ENCODE measurements around the gene VSNL1. TPM values are rescaled to one million over a fixed set of nuclear protein-coding genes. Genes with fewer than 3 reads are reported as not detected.

Gene VSNL1
- total RNA-seq, 1 donor from 2014 or later = not detected

DNA sequence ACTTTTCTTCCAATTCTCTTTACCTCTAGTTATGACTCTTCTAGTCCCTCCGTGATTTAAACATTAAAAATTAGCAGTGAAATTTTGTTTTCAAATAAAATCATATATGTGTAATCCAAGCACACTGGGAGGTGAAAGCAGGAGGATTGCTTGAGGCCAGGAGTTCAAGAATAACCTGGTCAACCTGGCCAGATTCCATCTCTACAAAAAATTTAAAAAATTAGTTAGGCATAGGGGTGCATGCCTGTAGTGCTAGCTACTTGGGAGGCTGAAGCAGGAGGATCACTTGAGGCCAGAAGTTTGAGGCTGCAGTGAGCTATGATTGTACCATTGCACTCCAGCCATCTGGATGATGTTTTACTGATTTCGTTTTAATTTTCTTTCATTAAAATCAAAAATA, 7.0 kb upstream of the VSNL1 start:
- no peak for DNase-seq (ENCODE audit: low read depth)
- H3K4me3 ChIP-seq (ENCODE audit: low read depth, low read length) = no peak overlapping the region
- TF ChIP-seq, protein P1, sequence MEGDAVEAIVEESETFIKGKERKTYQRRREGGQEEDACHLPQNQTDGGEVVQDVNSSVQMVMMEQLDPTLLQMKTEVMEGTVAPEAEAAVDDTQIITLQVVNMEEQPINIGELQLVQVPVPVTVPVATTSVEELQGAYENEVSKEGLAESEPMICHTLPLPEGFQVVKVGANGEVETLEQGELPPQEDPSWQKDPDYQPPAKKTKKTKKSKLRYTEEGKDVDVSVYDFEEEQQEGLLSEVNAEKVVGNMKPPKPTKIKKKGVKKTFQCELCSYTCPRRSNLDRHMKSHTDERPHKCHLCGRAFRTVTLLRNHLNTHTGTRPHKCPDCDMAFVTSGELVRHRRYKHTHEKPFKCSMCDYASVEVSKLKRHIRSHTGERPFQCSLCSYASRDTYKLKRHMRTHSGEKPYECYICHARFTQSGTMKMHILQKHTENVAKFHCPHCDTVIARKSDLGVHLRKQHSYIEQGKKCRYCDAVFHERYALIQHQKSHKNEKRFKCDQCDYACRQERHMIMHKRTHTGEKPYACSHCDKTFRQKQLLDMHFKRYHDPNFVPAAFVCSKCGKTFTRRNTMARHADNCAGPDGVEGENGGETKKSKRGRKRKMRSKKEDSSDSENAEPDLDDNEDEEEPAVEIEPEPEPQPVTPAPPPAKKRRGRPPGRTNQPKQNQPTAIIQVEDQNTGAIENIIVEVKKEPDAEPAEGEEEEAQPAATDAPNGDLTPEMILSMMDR (conservative IDR thresholded peaks at IDR 0.05; ENCODE audit: low read depth, low read length) = no peak

DNA sequence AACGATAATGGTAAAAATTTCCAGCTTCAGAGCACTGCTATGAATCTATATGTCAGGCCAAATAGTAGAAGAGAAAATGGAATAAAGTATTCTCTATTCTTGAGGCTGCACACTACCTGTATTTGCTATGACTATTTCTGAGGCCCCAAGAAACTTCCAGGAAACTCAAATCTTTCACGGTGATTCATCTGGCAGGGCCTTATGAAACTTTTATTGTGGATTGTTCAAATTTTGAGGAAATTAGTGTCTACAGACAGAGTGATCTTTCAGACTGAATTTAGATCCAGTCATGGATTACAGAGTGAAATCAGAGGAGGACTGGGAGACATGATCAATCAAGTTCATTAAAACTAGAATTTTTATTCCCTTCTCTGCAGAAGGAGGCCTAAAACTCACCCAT, 4.1 kb upstream of the VSNL1 start:
- H3K4me3 ChIP-seq (ENCODE audit: low read depth, low read length) = no peak overlapping the region
- TF ChIP-seq, protein P1 (conservative IDR thresholded peaks at IDR 0.05; ENCODE audit: low read depth, low read length) = no peak
- no peak for DNase-seq (ENCODE audit: low read depth)

GRCh38 chr2:17538022-17538843, 2.3 kb upstream of the VSNL1 start:
- peak overlapping the region; percentile 56 for H3K4me3 ChIP-seq (ENCODE audit: low read depth, low read length)
- TF ChIP-seq, protein P1 (conservative IDR thresholded peaks at IDR 0.05; ENCODE audit: low read depth, low read length) = no peak
- peak; percentile 26 for DNase-seq (ENCODE audit: low read depth)

- H3K4me3 ChIP-seq (ENCODE audit: low read depth, low read length) = peak overlapping the region; percentile 56
- TF ChIP-seq, protein P1 (conservative IDR thresholded peaks at IDR 0.05; ENCODE audit: low read depth, low read length) = no peak
- peak; percentile 31 for DNase-seq (ENCODE audit: low read depth)
Measured at GRCh38 chr2:17538844-17539554, 1.5 kb upstream of the VSNL1 start.

DNA sequence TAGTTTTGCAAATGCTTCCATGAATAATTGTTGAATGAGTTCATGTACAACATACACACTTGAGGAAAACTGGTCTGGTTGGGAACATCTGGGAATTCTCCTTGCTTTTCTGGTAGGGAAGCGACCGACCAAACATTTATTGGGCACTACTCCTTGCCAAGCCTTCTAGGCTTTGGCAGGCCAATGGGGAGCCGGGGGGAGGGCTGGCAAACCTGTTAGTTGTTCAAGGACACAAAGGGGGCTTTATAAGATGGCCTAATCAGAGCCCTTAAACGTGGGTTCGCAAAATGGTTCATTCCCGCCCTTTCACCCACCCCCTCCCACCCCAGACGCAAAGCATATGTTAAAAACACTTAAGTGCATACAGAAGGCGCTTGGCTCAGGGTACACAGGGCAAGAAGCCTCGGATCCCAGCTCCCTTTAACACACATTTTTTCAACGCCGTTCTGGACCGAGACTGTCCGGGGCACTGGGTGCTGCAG, 844 bp upstream of the VSNL1 start:
- TF ChIP-seq, protein P1 (conservative IDR thresholded peaks at IDR 0.05; ENCODE audit: low read depth, low read length) = no peak
- DNase-seq (ENCODE audit: low read depth) = no peak
- H3K4me3 ChIP-seq (ENCODE audit: low read depth, low read length) = peak overlapping the region; percentile 56

- DNase-seq (ENCODE audit: low read depth) = no peak
- peak overlapping the region; percentile 56 for H3K4me3 ChIP-seq (ENCODE audit: low read depth, low read length)
- TF ChIP-seq, protein P1 (conservative IDR thresholded peaks at IDR 0.05; ENCODE audit: low read depth, low read length) = no peak
Measured at GRCh38 chr2:17540813-17541530, 476 bp downstream of the VSNL1 start.

Data from epithelial cell of proximal tubule (primary cell).